ENCODE measurements around the gene CBR1. TPM values are rescaled to one million over a fixed set of nuclear protein-coding genes. Genes with fewer than 3 reads are reported as not detected.

The CBR1 gene
- total RNA-seq, 1 donor from 2014 or later: 20.1 TPM

GRCh38 chr21:36082237-36082664 lies 12.4 kb downstream of the CBR1 start:
- H3K4me1 Mint-ChIP-seq (ENCODE audit: unreplicated experiment): no peaks in the 10 kb centered on the region
- no peak overlapping the region for H3K4me3 Mint-ChIP-seq
- TF ChIP-seq, protein P1, sequence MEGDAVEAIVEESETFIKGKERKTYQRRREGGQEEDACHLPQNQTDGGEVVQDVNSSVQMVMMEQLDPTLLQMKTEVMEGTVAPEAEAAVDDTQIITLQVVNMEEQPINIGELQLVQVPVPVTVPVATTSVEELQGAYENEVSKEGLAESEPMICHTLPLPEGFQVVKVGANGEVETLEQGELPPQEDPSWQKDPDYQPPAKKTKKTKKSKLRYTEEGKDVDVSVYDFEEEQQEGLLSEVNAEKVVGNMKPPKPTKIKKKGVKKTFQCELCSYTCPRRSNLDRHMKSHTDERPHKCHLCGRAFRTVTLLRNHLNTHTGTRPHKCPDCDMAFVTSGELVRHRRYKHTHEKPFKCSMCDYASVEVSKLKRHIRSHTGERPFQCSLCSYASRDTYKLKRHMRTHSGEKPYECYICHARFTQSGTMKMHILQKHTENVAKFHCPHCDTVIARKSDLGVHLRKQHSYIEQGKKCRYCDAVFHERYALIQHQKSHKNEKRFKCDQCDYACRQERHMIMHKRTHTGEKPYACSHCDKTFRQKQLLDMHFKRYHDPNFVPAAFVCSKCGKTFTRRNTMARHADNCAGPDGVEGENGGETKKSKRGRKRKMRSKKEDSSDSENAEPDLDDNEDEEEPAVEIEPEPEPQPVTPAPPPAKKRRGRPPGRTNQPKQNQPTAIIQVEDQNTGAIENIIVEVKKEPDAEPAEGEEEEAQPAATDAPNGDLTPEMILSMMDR (conservative IDR thresholded peaks at IDR 0.05): no peak
- no peaks in the 10 kb centered on the region for H3K36me3 Mint-ChIP-seq
- no peak overlapping the region for H3K27ac Mint-ChIP-seq
- no peak for DNase-seq (ENCODE audit: extremely low spot score, unreplicated experiment)
- H3K9me3 Mint-ChIP-seq: no peaks in the 10 kb centered on the region
- H3K27me3 Mint-ChIP-seq: peaks cover 3% of the 10 kb centered on the region

GRCh38 chr21:36087362-36088138 lies 17.7 kb downstream of the CBR1 start:
- no peak for DNase-seq (ENCODE audit: extremely low spot score, unreplicated experiment)
- Mint-ChIP-seq H3K27ac (no peak overlapping the region), H3K9me3 (no peaks in the 10 kb centered on the region), H3K27me3 (no peaks in the 10 kb centered on the region), H3K4me3 (no peak overlapping the region), H3K36me3 (no peaks in the 10 kb centered on the region), H3K4me1 (ENCODE audit: unreplicated experiment) (no peaks in the 10 kb centered on the region)
- TF ChIP-seq, protein P1 (conservative IDR thresholded peaks at IDR 0.05): no peak

DNA sequence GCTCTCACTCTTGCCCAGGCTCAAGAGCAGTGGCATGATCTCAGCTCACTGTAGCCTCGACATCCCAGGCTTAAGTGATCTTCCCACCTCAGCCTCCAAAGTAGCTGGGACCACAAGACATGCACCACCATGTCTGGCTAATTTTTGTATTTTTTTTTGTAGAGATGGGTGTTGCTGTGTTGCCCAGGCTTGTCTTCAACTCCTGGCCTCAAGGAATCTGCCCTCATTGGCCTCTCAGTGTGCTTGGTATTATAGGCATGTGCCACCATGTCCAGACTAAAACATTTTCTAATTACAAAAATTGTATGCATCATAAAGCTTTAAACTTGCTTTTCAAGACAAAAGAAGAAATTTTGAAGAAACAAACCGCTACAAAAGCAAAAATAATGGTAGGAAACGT lies 20.1 kb downstream of the CBR1 start:
- Mint-ChIP-seq H3K9me3 (peaks cover 7% of the 10 kb centered on the region), H3K4me1 (ENCODE audit: unreplicated experiment) (no peaks in the 10 kb centered on the region), H3K36me3 (no peaks in the 10 kb centered on the region), H3K27me3 (no peaks in the 10 kb centered on the region), H3K27ac (no peak overlapping the region), H3K4me3 (no peak overlapping the region)
- DNase-seq (ENCODE audit: extremely low spot score, unreplicated experiment): no peak
- TF ChIP-seq, protein P1 (conservative IDR thresholded peaks at IDR 0.05): no peak

GRCh38 chr21:36092681-36093080 lies 22.9 kb downstream of the CBR1 start:
- Mint-ChIP-seq H3K27me3 (no peaks in the 10 kb centered on the region), H3K9me3 (peaks cover 7% of the 10 kb centered on the region), H3K4me1 (ENCODE audit: unreplicated experiment) (peaks cover 6% of the 10 kb centered on the region), H3K27ac (no peak overlapping the region), H3K4me3 (no peak overlapping the region), H3K36me3 (no peaks in the 10 kb centered on the region)
- TF ChIP-seq, protein P1 (conservative IDR thresholded peaks at IDR 0.05): no peak
- DNase-seq (ENCODE audit: extremely low spot score, unreplicated experiment): no peak

GRCh38 chr21:36093512-36093911 lies 23.7 kb downstream of the CBR1 start:
- H3K36me3 Mint-ChIP-seq: no peaks in the 10 kb centered on the region
- no peaks in the 10 kb centered on the region for H3K27me3 Mint-ChIP-seq
- no peak for DNase-seq (ENCODE audit: extremely low spot score, unreplicated experiment)
- H3K27ac Mint-ChIP-seq: no peak overlapping the region
- TF ChIP-seq, protein P1 (conservative IDR thresholded peaks at IDR 0.05): no peak
- H3K9me3 Mint-ChIP-seq: peaks cover 7% of the 10 kb centered on the region
- H3K4me3 Mint-ChIP-seq: no peak overlapping the region
- peaks cover 6% of the 10 kb centered on the region for H3K4me1 Mint-ChIP-seq (ENCODE audit: unreplicated experiment)
